HepG2 (cell line): ENCODE results near the gene CEP131. TPM values are rescaled to one million over a fixed set of nuclear protein-coding genes. Genes with fewer than 3 reads are reported as not detected.

Source experiments
- AGO1 ChIP-seq: fragments of 200-400 bp; formaldehyde crosslinking; IDR thresholded peaks from 2 replicates; pipeline ENCODE4 v1.6.1; 2017; ENCODE audit warnings: mild to moderate bottlenecking, low read depth, low read length, moderate library complexity; ENCODE audit not compliant: poor library complexity, severe bottlenecking
- ARNT2 ChIP-seq: sonication (generic); formaldehyde crosslinking; IDR thresholded peaks from 2 replicates; pipeline ENCODE4 v1.8.0; 2022; ENCODE audit warnings: mild to moderate bottlenecking, low read depth, missing genetic modification reagents, moderate library complexity
- MIER2 ChIP-seq: IDR thresholded peaks from 2 replicates; pipeline ENCODE4 v1.6.1; 2016; ENCODE audit warnings: missing biosample characterization, missing genetic modification reagents
- MTA1 ChIP-seq: sonication (generic); formaldehyde crosslinking; IDR thresholded peaks from 2 replicates; pipeline ENCODE4 v1.4.0; 2020; ENCODE audit warnings: missing genetic modification reagents, mild to moderate bottlenecking, borderline replicate concordance
- MTERF4 ChIP-seq: sonication (generic); formaldehyde crosslinking; IDR thresholded peaks from 2 replicates; pipeline ENCODE4 v1.8.0; 2023; ENCODE audit warnings: mild to moderate bottlenecking, missing genetic modification reagents
- SRSF9 ChIP-seq: fragments of 200-400 bp; formaldehyde crosslinking; IDR thresholded peaks from 2 replicates; pipeline ENCODE4 v1.6.1; 2018; ENCODE audit warnings: borderline replicate concordance, mild to moderate bottlenecking, low read depth, low read length; ENCODE audit not compliant: insufficient read depth, poor library complexity, severe bottlenecking
- STAG1 ChIP-seq: sonication (generic); formaldehyde crosslinking; IDR thresholded peaks from 2 replicates; pipeline ENCODE4 v1.4.0; 2020; ENCODE audit warnings: missing genetic modification reagents
- STAT5B ChIP-seq: sonication (generic); formaldehyde crosslinking; IDR thresholded peaks from 2 replicates; pipeline ENCODE4 v1.4.0; 2020; ENCODE audit warnings: missing genetic modification reagents
- ZNF142 ChIP-seq: sonication (generic); formaldehyde crosslinking; IDR thresholded peaks from 2 replicates; pipeline ENCODE4 v1.4.0; 2020; ENCODE audit warnings: missing genetic modification reagents
- ZNF251 ChIP-seq: sonication (generic); formaldehyde crosslinking; IDR thresholded peaks from 2 replicates; pipeline ENCODE4 v1.9.0; 2021; ENCODE audit warnings: mild to moderate bottlenecking, missing genetic modification reagents
- ZNF260 ChIP-seq: sonication (generic); formaldehyde crosslinking; IDR thresholded peaks from 2 replicates; pipeline ENCODE4 v1.4.0; 2020; ENCODE audit warnings: missing genetic modification reagents, low read depth, mild to moderate bottlenecking, borderline replicate concordance
- ZNF350 ChIP-seq: sonication (generic); formaldehyde crosslinking; IDR thresholded peaks from 2 replicates; pipeline ENCODE4 v1.4.0; 2020; ENCODE audit warnings: mild to moderate bottlenecking, low read depth, missing genetic modification reagents, borderline replicate concordance
- ZNF484 ChIP-seq: sonication (generic); formaldehyde crosslinking; IDR thresholded peaks from 2 replicates; pipeline ENCODE4 v1.5.1; 2020; ENCODE audit warnings: mild to moderate bottlenecking, low read depth, missing genetic modification reagents, borderline replicate concordance
- ZNF614 ChIP-seq: IDR thresholded peaks from 2 replicates; pipeline ENCODE4 v1.6.1; 2018; ENCODE audit warnings: missing biosample characterization, missing genetic modification reagents, inconsistent platforms, borderline replicate concordance
- ZNF687 ChIP-seq: sonication (generic); formaldehyde crosslinking; IDR thresholded peaks from 2 replicates; pipeline ENCODE4 v1.5.1; 2020; ENCODE audit warnings: mild to moderate bottlenecking, missing genetic modification reagents, moderate library complexity
- ZNF75D ChIP-seq: sonication (generic); formaldehyde crosslinking; IDR thresholded peaks from 2 replicates; pipeline ENCODE4 v1.8.1; 2023; ENCODE audit warnings: missing genetic modification reagents, mild to moderate bottlenecking, borderline replicate concordance
- ZNF792 ChIP-seq: IDR thresholded peaks from 2 replicates; pipeline ENCODE4 v1.6.1; 2016
- polyA plus RNA-seq, 8 experiments: library from polyadenylated mRNA; depleted of rRNA in 3 of 8; stranded (reverse) in 7 of 8; unstranded in 1 of 8; fragments of >200 nt; fragmentation: Illumina TruSeq in 4 of 8; extraction: Trizol in 4 of 8; gene quantifications; 2 replicates each; pipeline versions ENCODE4 v1.2.1 to v1.2.3, GENCODE V29; 2011 to 2016; ENCODE audit warnings: low read depth in 4 of 8, missing spikeins in 1 of 8, mixed read lengths in 1 of 8; ENCODE audit not compliant: insufficient read depth in 1 of 8
- total RNA-seq, 5 experiments: library from RNA; depleted of rRNA; stranded (reverse); fragments of >200 nt; fragmentation: Illumina TruSeq; extraction: Trizol; gene quantifications; 2 replicates each; pipeline ENCODE4 v1.2.3, GENCODE V29; 2016; ENCODE audit warnings: low read depth in 1 of 5

Gene CEP131
- total and polyA plus RNA-seq, 2 of the 13 experiments (the other 11 are each of a cell fraction or from before 2014, with no cell fraction given): 5.0 to 16.8 TPM

- TF ChIP-seq ZNF484 (CRISPR knock-in tag): no peak
- TF ChIP-seq ZNF260: peak; percentile 63; the same call in 1 of the 2 replicates
- TF ChIP-seq ZNF614 (CRISPR knock-in tag): peak; percentile 40; the same call in 1 of the 2 replicates
- TF ChIP-seq ARNT2 (CRISPR knock-in tag): no peak
- TF ChIP-seq MIER2 (CRISPR knock-in tag): peak; percentile 10; the same call in 1 of the 2 replicates
- 0 out of 2 replicates have a peak, but pooled peaks have one; percentile 10 for TF ChIP-seq ZNF350 (CRISPR knock-in tag)
- no peak for TF ChIP-seq ZNF142 (CRISPR knock-in tag)
- TF ChIP-seq MTA1 (CRISPR knock-in tag): peak; percentile 75; the same call in 1 of the 2 replicates
- peak; percentile 79 for TF ChIP-seq MTERF4
- TF ChIP-seq AGO1: peak; percentile 66
- 0 out of 2 replicates have a peak, but pooled peaks have one; percentile 19 for TF ChIP-seq ZNF792
- TF ChIP-seq STAG1: peak; percentile 88
- TF ChIP-seq ZNF251 (CRISPR knock-in tag): 0 out of 2 replicates have a peak, but pooled peaks have one; percentile 39
- peak; percentile 65 for TF ChIP-seq ZNF687 (CRISPR knock-in tag)
- TF ChIP-seq ZNF75D: no peak
- TF ChIP-seq SRSF9: no peak
- 0 out of 2 replicates have a peak, but pooled peaks have one; percentile 37 for TF ChIP-seq STAT5B (CRISPR knock-in tag)
Measured at GRCh38 chr17:81241648-81242420, 19.1 kb upstream of the CEP131 start (continued).
